ENCODE measurements around the gene PHTF2.

The PHTF2 gene

GRCh38 chr7:77822269-77822668 lies 23.7 kb downstream of the PHTF2 start:
- H3K4me3 ChIP-seq (ENCODE audit: low read depth, low read length) = no peak overlapping the region
- no peaks in the 10 kb centered on the region for H3K27me3 ChIP-seq (ENCODE audit: insufficient read depth, low read length)
- no peak overlapping the region for H3K27ac ChIP-seq (ENCODE audit: low read depth, low read length)
- H2BK12ac ChIP-seq (ENCODE audit: low read length) = no peak overlapping the region
- H3K36me3 ChIP-seq (ENCODE audit: control insufficient read depth in 1 of 2, insufficient read depth in 2 of 2, low read length in 2 of 2) = peaks cover 9% of the 10 kb centered on the region in 2 experiments
- no peak overlapping the region for H4K91ac ChIP-seq (ENCODE audit: low read depth, low read length)
- no peak overlapping the region for H4K8ac ChIP-seq (ENCODE audit: low read depth, low read length)
- H3K9me3 ChIP-seq (ENCODE audit: insufficient read depth, low read depth, low read length) = peaks cover 12% of the 10 kb centered on the region
- H2AK5ac ChIP-seq (ENCODE audit: low read length) = no peak overlapping the region
- H3K18ac ChIP-seq (ENCODE audit: low read length) = peak overlapping the region; percentile 30
- H2BK120ac ChIP-seq (ENCODE audit: insufficient read depth, low read length, poor library complexity) = no peak overlapping the region
- no peak overlapping the region for H4K12ac ChIP-seq (ENCODE audit: low read depth, low read length)
- H3K79me1 ChIP-seq (ENCODE audit: low read length) = no peaks in the 10 kb centered on the region
- H3K23ac ChIP-seq (ENCODE audit: low read length) = no peak overlapping the region
- H2BK5ac ChIP-seq (ENCODE audit: low read depth, low read length, poor library complexity) = no peak overlapping the region
- peaks cover 3% of the 10 kb centered on the region for H3K79me2 ChIP-seq (ENCODE audit: control insufficient read depth, insufficient read depth, low read length, poor library complexity)
- no peak overlapping the region for H3K4me2 ChIP-seq (ENCODE audit: low read length)
- H3K14ac ChIP-seq (ENCODE audit: low read length) = no peak overlapping the region
- H3K9ac ChIP-seq (ENCODE audit: low read length) = no peak overlapping the region
- no CpG with 5 or more reads among the region's 1 CpG for WGBS (ENCODE audit: extremely low coverage, insufficient coverage, insufficient read length)
- no peak overlapping the region for H2AFZ ChIP-seq (ENCODE audit: insufficient read depth, low read length, poor library complexity)
- H3K4ac ChIP-seq (ENCODE audit: low read depth, low read length) = peak overlapping the region; percentile 39
- H3K4me1 ChIP-seq (ENCODE audit: control insufficient read depth in 1 of 2, insufficient read depth in 2 of 2, low read length in 2 of 2) = no peaks in the 10 kb centered on the region
- DNase-seq = no peak

- Histone ChIP-seq H3K4me3 (ENCODE audit: low read depth, low read length) (no peak overlapping the region), H3K79me1 (ENCODE audit: low read length) (no peaks in the 10 kb centered on the region), H4K91ac (ENCODE audit: low read depth, low read length) (no peak overlapping the region), H3K14ac (ENCODE audit: low read length) (no peak overlapping the region), H3K9ac (ENCODE audit: low read length) (no peak overlapping the region), H2AFZ (ENCODE audit: insufficient read depth, low read length, poor library complexity) (no peak overlapping the region), H3K36me3 (ENCODE audit: control insufficient read depth in 1 of 2, insufficient read depth in 2 of 2, low read length in 2 of 2) (peaks cover 9% of the 10 kb centered on the region in 2 experiments), H3K27ac (ENCODE audit: low read depth, low read length) (no peak overlapping the region), H3K18ac (ENCODE audit: low read length) (no peak overlapping the region), H3K79me2 (ENCODE audit: control insufficient read depth, insufficient read depth, low read length, poor library complexity) (peaks cover 3% of the 10 kb centered on the region), H3K4me2 (ENCODE audit: low read length) (no peak overlapping the region), H2BK5ac (ENCODE audit: low read depth, low read length, poor library complexity) (no peak overlapping the region), H4K12ac (ENCODE audit: low read depth, low read length) (no peak overlapping the region), H3K4ac (ENCODE audit: low read depth, low read length) (no peak overlapping the region), H2BK12ac (ENCODE audit: low read length) (no peak overlapping the region), H2AK5ac (ENCODE audit: low read length) (no peak overlapping the region), H3K27me3 (ENCODE audit: insufficient read depth, low read length) (no peaks in the 10 kb centered on the region), H4K8ac (ENCODE audit: low read depth, low read length) (no peak overlapping the region), H3K9me3 (ENCODE audit: insufficient read depth, low read depth, low read length) (peaks cover 12% of the 10 kb centered on the region), H3K23ac (ENCODE audit: low read length) (no peak overlapping the region), H2BK120ac (ENCODE audit: insufficient read depth, low read length, poor library complexity) (no peak overlapping the region), H3K4me1 (ENCODE audit: control insufficient read depth in 1 of 2, insufficient read depth in 2 of 2, low read length in 2 of 2) (no peaks in the 10 kb centered on the region)
- no peak for DNase-seq
- WGBS (ENCODE audit: extremely low coverage, insufficient coverage, insufficient read length) = no CpG with 5 or more reads among the region's 2 CpGs
Observed at GRCh38 chr7:77823787-77824186, 25.2 kb downstream of the PHTF2 start.

- no peak overlapping the region for H4K8ac ChIP-seq (ENCODE audit: low read depth, low read length)
- no peaks in the 10 kb centered on the region for H3K79me1 ChIP-seq (ENCODE audit: low read length)
- H3K27ac ChIP-seq (ENCODE audit: low read depth, low read length) = no peak overlapping the region
- H4K91ac ChIP-seq (ENCODE audit: low read depth, low read length) = no peak overlapping the region
- no peak overlapping the region for H2BK120ac ChIP-seq (ENCODE audit: insufficient read depth, low read length, poor library complexity)
- H3K36me3 ChIP-seq (ENCODE audit: control insufficient read depth in 1 of 2, insufficient read depth in 2 of 2, low read length in 2 of 2) = peaks cover 9% of the 10 kb centered on the region in 2 experiments
- H2BK5ac ChIP-seq (ENCODE audit: low read depth, low read length, poor library complexity) = no peak overlapping the region
- peaks cover 3% of the 10 kb centered on the region for H3K79me2 ChIP-seq (ENCODE audit: control insufficient read depth, insufficient read depth, low read length, poor library complexity)
- no peak overlapping the region for H3K4ac ChIP-seq (ENCODE audit: low read depth, low read length)
- no peak overlapping the region for H3K14ac ChIP-seq (ENCODE audit: low read length)
- no peak overlapping the region for H3K23ac ChIP-seq (ENCODE audit: low read length)
- H3K27me3 ChIP-seq (ENCODE audit: insufficient read depth, low read length) = no peaks in the 10 kb centered on the region
- H3K9me3 ChIP-seq (ENCODE audit: insufficient read depth, low read depth, low read length) = peaks cover 12% of the 10 kb centered on the region
- no peak overlapping the region for H2AK5ac ChIP-seq (ENCODE audit: low read length)
- no peak overlapping the region for H3K9ac ChIP-seq (ENCODE audit: low read length)
- H3K4me3 ChIP-seq (ENCODE audit: low read depth, low read length) = no peak overlapping the region
- H2BK12ac ChIP-seq (ENCODE audit: low read length) = no peak overlapping the region
- H3K4me1 ChIP-seq (ENCODE audit: control insufficient read depth in 1 of 2, insufficient read depth in 2 of 2, low read length in 2 of 2) = no peaks in the 10 kb centered on the region
- DNase-seq = no peak
- no peak overlapping the region for H3K18ac ChIP-seq (ENCODE audit: low read length)
- no peak overlapping the region for H4K12ac ChIP-seq (ENCODE audit: low read depth, low read length)
- no peak overlapping the region for H2AFZ ChIP-seq (ENCODE audit: insufficient read depth, low read length, poor library complexity)
- no peak overlapping the region for H3K4me2 ChIP-seq (ENCODE audit: low read length)
- no CpG with 5 or more reads among the region's 5 CpGs for WGBS (ENCODE audit: extremely low coverage, insufficient coverage, insufficient read length)
Observed at GRCh38 chr7:77824636-77825035, 26.1 kb downstream of the PHTF2 start.

GRCh38 chr7:77825131-77825530 lies 26.6 kb downstream of the PHTF2 start:
- no peak overlapping the region for H3K4me3 ChIP-seq (ENCODE audit: low read depth, low read length)
- WGBS (ENCODE audit: extremely low coverage, insufficient coverage, insufficient read length) = no CpG with 5 or more reads among the region's 3 CpGs

More at GRCh38 chr7:77825131-77825530, 26.6 kb downstream of the PHTF2 start:
- Histone ChIP-seq H4K12ac (ENCODE audit: low read depth, low read length) (no peak overlapping the region), H3K36me3 (ENCODE audit: control insufficient read depth in 1 of 2, insufficient read depth in 2 of 2, low read length in 2 of 2) (peaks cover 9% of the 10 kb centered on the region in 2 experiments), H3K18ac (ENCODE audit: low read length) (no peak overlapping the region), H2BK5ac (ENCODE audit: low read depth, low read length, poor library complexity) (no peak overlapping the region), H3K27ac (ENCODE audit: low read depth, low read length) (no peak overlapping the region), H3K14ac (ENCODE audit: low read length) (no peak overlapping the region), H3K9ac (ENCODE audit: low read length) (no peak overlapping the region), H3K4me2 (ENCODE audit: low read length) (no peak overlapping the region), H2AK5ac (ENCODE audit: low read length) (no peak overlapping the region), H2BK12ac (ENCODE audit: low read length) (no peak overlapping the region), H3K4ac (ENCODE audit: low read depth, low read length) (no peak overlapping the region), H3K27me3 (ENCODE audit: insufficient read depth, low read length) (no peaks in the 10 kb centered on the region), H3K9me3 (ENCODE audit: insufficient read depth, low read depth, low read length) (peaks cover 12% of the 10 kb centered on the region), H2AFZ (ENCODE audit: insufficient read depth, low read length, poor library complexity) (no peak overlapping the region), H3K79me1 (ENCODE audit: low read length) (no peaks in the 10 kb centered on the region), H4K8ac (ENCODE audit: low read depth, low read length) (no peak overlapping the region), H3K4me1 (ENCODE audit: control insufficient read depth in 1 of 2, insufficient read depth in 2 of 2, low read length in 2 of 2) (no peaks in the 10 kb centered on the region), H3K79me2 (ENCODE audit: control insufficient read depth, insufficient read depth, low read length, poor library complexity) (peaks cover 3% of the 10 kb centered on the region), H3K23ac (ENCODE audit: low read length) (no peak overlapping the region), H2BK120ac (ENCODE audit: insufficient read depth, low read length, poor library complexity) (no peak overlapping the region), H4K91ac (ENCODE audit: low read depth, low read length) (no peak overlapping the region)
- no peak for DNase-seq

All from trophoblast cell (in vitro differentiated cells and primary cell).